ENCODE data around the gene FAM124B.
A peak's percentile ranks its signal among the peaks of the same experiment; 100 is the strongest.
"Not testable (repeated sequence)": the region's sequence is repeated elsewhere in the genome, so short reads cannot be mapped to it uniquely, and the experiment has no call there.

Gene FAM124B

GRCh38 chr2:224382973-224383555 is 18.8 kb downstream of the FAM124B start:
- Histone ChIP-seq H3K4me3 (no peak overlapping the region), H3K4me1 (no peaks in the 10 kb centered on the region), H3K36me3 (replicated peaks) (no peaks in the 10 kb centered on the region), H3K9me3 (no peaks in the 10 kb centered on the region; the same call in 1 of the 2 replicates), H3K27me3 (ENCODE audit: low read depth) (no peaks in the 10 kb centered on the region)
- no peak for DNase-seq (ENCODE audit: low spot score in 2 of 2)
- in situ Hi-C loops (cut with MboI; ENCODE audit: low sequenced_read_pairs): no loop called here

- DNase-seq (ENCODE audit: low spot score in 2 of 2); H3K36me3 ChIP-seq (replicated peaks); in situ Hi-C loops (cut with MboI; ENCODE audit: low sequenced_read_pairs); H3K4me1 ChIP-seq; H3K4me3 ChIP-seq; H3K27me3 ChIP-seq (ENCODE audit: low read depth); H3K9me3 ChIP-seq: not testable (repeated sequence)
These were observed 19.6 kb downstream of the FAM124B start for GRCh38 chr2:224382280-224382647.

DNA sequence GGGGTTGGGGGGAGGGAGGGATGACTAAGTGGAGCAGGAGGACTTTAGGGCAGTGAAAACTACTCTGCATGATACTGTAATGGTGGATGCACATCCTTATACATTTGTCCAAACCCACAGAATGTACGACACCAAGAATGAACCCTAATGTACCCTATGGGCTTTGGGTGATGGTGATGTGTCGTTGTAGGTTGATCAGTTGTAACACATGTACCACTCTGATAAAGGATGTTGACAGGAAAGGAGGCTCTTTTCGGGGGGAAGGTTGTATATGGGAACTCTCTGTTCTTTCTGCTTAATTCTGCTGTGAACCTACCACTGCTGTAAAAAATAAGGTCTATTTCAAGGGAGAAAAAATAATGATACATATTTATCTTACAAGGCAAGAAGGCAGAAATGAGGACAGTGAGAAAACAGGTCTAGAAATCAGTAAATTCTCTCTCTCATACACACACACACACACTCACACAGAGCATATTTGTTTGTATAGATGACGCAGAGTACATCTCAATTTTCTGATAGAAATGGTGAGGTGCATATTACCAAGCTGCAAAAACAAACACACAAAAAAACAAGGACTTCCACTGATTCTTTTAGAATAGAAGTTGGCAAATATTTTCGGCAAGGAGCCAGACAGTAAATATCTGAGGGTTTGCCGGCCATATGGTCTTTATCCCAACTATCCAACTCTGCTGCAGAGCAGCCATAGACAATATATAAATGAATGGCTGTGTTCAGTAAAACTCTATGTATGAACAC is 20.2 kb downstream of the FAM124B start:
- no peaks in the 10 kb centered on the region for H3K4me1 ChIP-seq
- in situ Hi-C loops (cut with MboI; ENCODE audit: low sequenced_read_pairs): no loop called here
- H3K36me3 ChIP-seq (replicated peaks): no peaks in the 10 kb centered on the region
- no peaks in the 10 kb centered on the region for H3K27me3 ChIP-seq (ENCODE audit: low read depth)
- DNase-seq (ENCODE audit: low spot score in 2 of 2): no peak
- no peak overlapping the region for H3K4me3 ChIP-seq
- H3K9me3 ChIP-seq: no peaks in the 10 kb centered on the region; the same call in 1 of the 2 replicates

DNA sequence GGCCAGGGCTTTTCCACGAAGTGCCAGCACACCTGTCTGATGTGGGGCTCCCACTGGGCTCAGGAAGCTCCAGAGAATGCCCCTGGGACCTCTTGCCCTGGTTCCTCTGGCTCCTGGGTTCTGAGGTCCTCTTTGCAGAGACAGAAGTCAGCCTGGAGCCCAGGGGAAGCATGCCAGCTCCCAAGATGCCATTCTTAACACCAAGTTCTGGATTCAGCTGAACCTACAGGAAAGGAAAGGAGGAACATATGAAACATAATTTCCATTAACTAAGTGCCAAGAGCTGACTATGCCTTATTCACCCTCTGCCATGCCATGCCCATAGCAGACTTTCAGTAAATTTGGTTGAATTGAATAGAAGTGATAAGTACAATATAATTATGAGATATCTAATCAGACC is 21.9 kb downstream of the FAM124B start:
- in situ Hi-C loops (cut with MboI; ENCODE audit: low sequenced_read_pairs): no loop called here
- Histone ChIP-seq H3K27me3 (ENCODE audit: low read depth) (no peaks in the 10 kb centered on the region), H3K4me3 (no peak overlapping the region), H3K4me1 (no peaks in the 10 kb centered on the region), H3K9me3 (no peaks in the 10 kb centered on the region; the same call in 1 of the 2 replicates), H3K36me3 (replicated peaks) (no peaks in the 10 kb centered on the region)
- no peak for DNase-seq (ENCODE audit: low spot score in 2 of 2)

DNA sequence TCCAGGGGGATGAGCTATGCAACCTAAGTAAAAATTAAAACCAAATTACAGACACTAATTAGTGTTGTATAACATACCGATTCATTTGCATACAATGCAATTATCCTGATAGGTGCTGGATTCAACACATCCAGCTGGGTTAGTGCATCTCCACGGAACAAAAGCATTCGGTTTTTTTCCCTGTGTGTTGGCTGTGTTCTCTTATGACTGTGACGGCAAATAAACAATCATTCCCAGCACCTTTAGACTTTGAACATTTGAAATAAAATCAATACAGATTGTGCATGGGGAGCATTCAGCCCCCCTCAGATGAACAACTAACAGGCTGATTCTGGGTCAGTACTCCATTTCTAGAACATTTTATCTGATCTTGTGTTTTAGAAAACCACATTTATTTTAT is 22.7 kb downstream of the FAM124B start:
- Histone ChIP-seq H3K27me3 (ENCODE audit: low read depth) (no peaks in the 10 kb centered on the region), H3K4me3 (no peak overlapping the region), H3K4me1 (no peaks in the 10 kb centered on the region), H3K9me3 (no peaks in the 10 kb centered on the region; the same call in 1 of the 2 replicates), H3K36me3 (replicated peaks) (no peaks in the 10 kb centered on the region)
- no peak for DNase-seq (ENCODE audit: low spot score in 2 of 2)
- in situ Hi-C loops (cut with MboI; ENCODE audit: low sequenced_read_pairs): no loop called here

DNA sequence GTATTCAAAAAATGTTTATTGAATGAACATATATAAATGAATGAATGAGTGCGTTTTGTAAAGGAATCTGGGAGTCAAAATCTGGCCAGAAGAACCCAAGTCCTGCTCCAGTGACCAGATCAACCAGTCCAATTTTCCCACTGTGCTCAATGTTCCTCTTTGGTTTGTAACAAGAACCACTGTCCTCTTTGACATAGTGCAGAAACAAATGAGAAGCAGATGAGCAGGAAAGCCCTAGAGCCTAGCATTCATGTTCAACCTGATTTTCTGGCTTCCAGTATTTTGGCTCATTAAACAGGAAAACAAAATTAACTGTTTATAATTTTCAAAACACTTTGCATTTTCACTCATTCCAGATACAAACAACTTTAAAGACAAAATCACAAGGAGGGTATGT is 23.2 kb downstream of the FAM124B start:
- H3K27me3 ChIP-seq (ENCODE audit: low read depth): no peaks in the 10 kb centered on the region
- no peak for DNase-seq (ENCODE audit: low spot score in 2 of 2)
- in situ Hi-C loops (cut with MboI; ENCODE audit: low sequenced_read_pairs): no loop called here
- no peaks in the 10 kb centered on the region for H3K4me1 ChIP-seq
- no peaks in the 10 kb centered on the region for H3K36me3 ChIP-seq (replicated peaks)
- no peaks in the 10 kb centered on the region; the same call in 1 of the 2 replicates for H3K9me3 ChIP-seq
- H3K4me3 ChIP-seq: no peak overlapping the region

- Histone ChIP-seq H3K4me1 (no peaks in the 10 kb centered on the region), H3K36me3 (replicated peaks) (no peaks in the 10 kb centered on the region), H3K4me3 (no peak overlapping the region), H3K9me3 (no peaks in the 10 kb centered on the region; the same call in 1 of the 2 replicates), H3K27me3 (ENCODE audit: low read depth) (no peaks in the 10 kb centered on the region)
- in situ Hi-C loops (cut with MboI; ENCODE audit: low sequenced_read_pairs): no loop called here
- DNase-seq (ENCODE audit: low spot score in 2 of 2): no peak
These were observed 23.9 kb downstream of the FAM124B start for GRCh38 chr2:224377751-224378700.

DNA sequence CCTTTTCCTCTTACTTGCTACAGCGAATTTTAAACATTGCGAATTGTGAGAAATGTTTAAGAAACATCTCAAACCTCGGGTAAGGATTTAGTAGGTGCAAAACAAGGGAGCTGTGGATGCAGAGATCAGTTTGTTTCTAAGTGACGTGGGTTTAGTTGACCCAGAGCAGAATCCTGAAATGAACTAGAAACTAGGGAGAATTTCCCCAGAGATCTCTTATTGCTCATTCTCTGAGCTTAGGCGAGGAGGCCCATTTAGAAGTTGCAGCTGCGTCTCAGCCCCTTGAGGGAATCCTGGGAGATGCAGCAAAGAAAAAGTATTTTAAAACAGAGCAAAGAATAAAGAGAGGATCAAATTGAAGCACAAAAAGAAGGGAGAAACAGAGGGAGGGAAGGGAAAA is 29.3 kb downstream of the FAM124B start:
- no peaks in the 10 kb centered on the region for H3K36me3 ChIP-seq (replicated peaks)
- no peaks in the 10 kb centered on the region for H3K4me1 ChIP-seq
- no peaks in the 10 kb centered on the region for H3K9me3 ChIP-seq
- in situ Hi-C loops (cut with MboI; ENCODE audit: low sequenced_read_pairs): loop anchor here (25.0 kb wide), 1 partner anchor 640 kb away; no protein-coding TSS in a partner anchor
- H3K27me3 ChIP-seq (ENCODE audit: low read depth): 0 out of 2 replicates have a peak, but pooled peaks cover 2% of the 10 kb centered on the region
- H3K4me3 ChIP-seq: no peak overlapping the region
- DNase-seq (ENCODE audit: low spot score in 2 of 2): no peak

GRCh38 chr2:224369028-224369632 is 32.8 kb downstream of the FAM124B start:
- Histone ChIP-seq H3K9me3 (no peaks in the 10 kb centered on the region), H3K4me3 (no peak overlapping the region), H3K27me3 (ENCODE audit: low read depth) (0 out of 2 replicates have a peak, but pooled peaks cover 2% of the 10 kb centered on the region), H3K36me3 (replicated peaks) (no peaks in the 10 kb centered on the region), H3K4me1 (no peaks in the 10 kb centered on the region)
- in situ Hi-C loops (cut with MboI; ENCODE audit: low sequenced_read_pairs): loop anchor here (25.0 kb wide), 1 partner anchor 643 kb away; no protein-coding TSS in a partner anchor
- DNase-seq (ENCODE audit: low spot score in 2 of 2): peak; percentile 32 to 41

GRCh38 chr2:224366267-224366844 is 35.6 kb downstream of the FAM124B start:
- Histone ChIP-seq H3K36me3 (replicated peaks) (no peaks in the 10 kb centered on the region), H3K4me1 (no peaks in the 10 kb centered on the region), H3K9me3 (no peaks in the 10 kb centered on the region), H3K27me3 (ENCODE audit: low read depth) (no peaks in the 10 kb centered on the region), H3K4me3 (no peak overlapping the region)
- in situ Hi-C loops (cut with MboI; ENCODE audit: low sequenced_read_pairs): loop anchor here (25.0 kb wide), 1 partner anchor 646 kb away; no protein-coding TSS in a partner anchor
- no peak for DNase-seq (ENCODE audit: low spot score in 2 of 2)

GRCh38 chr2:224365331-224365730 is 36.6 kb downstream of the FAM124B start:
- H3K9me3 ChIP-seq: no peaks in the 10 kb centered on the region
- in situ Hi-C loops (cut with MboI; ENCODE audit: low sequenced_read_pairs): loop anchor here (25.0 kb wide), 1 partner anchor 647 kb away; no protein-coding TSS in a partner anchor
- no peaks in the 10 kb centered on the region for H3K4me1 ChIP-seq
- no peaks in the 10 kb centered on the region for H3K36me3 ChIP-seq (replicated peaks)
- no peak for DNase-seq (ENCODE audit: low spot score in 2 of 2)
- no peaks in the 10 kb centered on the region for H3K27me3 ChIP-seq (ENCODE audit: low read depth)
- H3K4me3 ChIP-seq: no peak overlapping the region

DNA sequence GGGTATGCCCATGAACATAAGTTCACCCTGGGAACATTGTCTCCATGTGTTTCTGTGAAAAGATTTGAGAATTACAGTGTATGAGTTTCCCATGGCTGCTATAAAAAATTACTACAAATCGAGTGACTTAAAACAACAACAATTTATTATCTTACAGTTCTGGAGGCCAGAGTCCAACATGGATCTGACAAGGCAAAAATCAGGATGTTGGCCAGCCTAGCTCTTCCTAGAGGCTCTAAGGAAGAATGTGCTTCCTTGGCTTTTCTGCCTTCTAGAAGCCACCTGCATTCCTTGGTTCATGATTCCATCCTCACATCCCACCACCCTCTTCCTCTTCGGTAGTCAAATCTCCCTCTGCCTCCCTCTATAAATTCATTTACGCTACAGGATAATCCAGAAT is 38.6 kb downstream of the FAM124B start:
- in situ Hi-C loops (cut with MboI; ENCODE audit: low sequenced_read_pairs): loop anchor here (25.0 kb wide), 1 partner anchor 649 kb away; no protein-coding TSS in a partner anchor
- H3K4me1 ChIP-seq: no peaks in the 10 kb centered on the region
- DNase-seq (ENCODE audit: low spot score in 2 of 2): no peak
- no peaks in the 10 kb centered on the region for H3K36me3 ChIP-seq (replicated peaks)
- no peak overlapping the region for H3K4me3 ChIP-seq
- H3K9me3 ChIP-seq: no peaks in the 10 kb centered on the region
- H3K27me3 ChIP-seq (ENCODE audit: low read depth): no peaks in the 10 kb centered on the region

GRCh38 chr2:224362094-224362493 is 39.8 kb downstream of the FAM124B start:
- Histone ChIP-seq H3K36me3 (replicated peaks) (no peaks in the 10 kb centered on the region), H3K9me3 (no peaks in the 10 kb centered on the region), H3K27me3 (ENCODE audit: low read depth) (no peaks in the 10 kb centered on the region), H3K4me3 (no peak overlapping the region), H3K4me1 (0 out of 2 replicates have a peak, but pooled peaks cover 1% of the 10 kb centered on the region)
- no peak for DNase-seq (ENCODE audit: low spot score in 2 of 2)
- in situ Hi-C loops (cut with MboI; ENCODE audit: low sequenced_read_pairs): loop anchor here (25.0 kb wide), 1 partner anchor 650 kb away; no protein-coding TSS in a partner anchor
